Sigmoid colon (tissue), 4 donors: ENCODE data around the gene BMP8B.

ENCODE experiments used
- EP300 ChIP-seq, 4 donors: sonication (generic); formaldehyde crosslinking; IDR thresholded peaks; one replicate each; pipeline ENCODE4 v1.6.1; 2017; ENCODE audit warnings: antibody characterized with exemption in 4 of 4
- POLR2AphosphoS5 ChIP-seq, 4 donors: sonication (generic); formaldehyde crosslinking; IDR thresholded peaks; one replicate each; pipeline ENCODE4 v1.6.1; 2017; ENCODE audit warnings: antibody characterized with exemption in 4 of 4
- TF ChIP-seq, protein P1 (sequence below), 4 experiments: fragments of 450-650 bp in 3 of 4; fragments of 200-600 bp in 1 of 4; IDR thresholded peaks; one replicate each; pipeline ENCODE4 v1.5.1; 2016 to 2019; ENCODE audit warnings: antibody characterized with exemption in 4 of 4, mild to moderate bottlenecking in 3 of 4, moderate library complexity in 2 of 4

DNA sequence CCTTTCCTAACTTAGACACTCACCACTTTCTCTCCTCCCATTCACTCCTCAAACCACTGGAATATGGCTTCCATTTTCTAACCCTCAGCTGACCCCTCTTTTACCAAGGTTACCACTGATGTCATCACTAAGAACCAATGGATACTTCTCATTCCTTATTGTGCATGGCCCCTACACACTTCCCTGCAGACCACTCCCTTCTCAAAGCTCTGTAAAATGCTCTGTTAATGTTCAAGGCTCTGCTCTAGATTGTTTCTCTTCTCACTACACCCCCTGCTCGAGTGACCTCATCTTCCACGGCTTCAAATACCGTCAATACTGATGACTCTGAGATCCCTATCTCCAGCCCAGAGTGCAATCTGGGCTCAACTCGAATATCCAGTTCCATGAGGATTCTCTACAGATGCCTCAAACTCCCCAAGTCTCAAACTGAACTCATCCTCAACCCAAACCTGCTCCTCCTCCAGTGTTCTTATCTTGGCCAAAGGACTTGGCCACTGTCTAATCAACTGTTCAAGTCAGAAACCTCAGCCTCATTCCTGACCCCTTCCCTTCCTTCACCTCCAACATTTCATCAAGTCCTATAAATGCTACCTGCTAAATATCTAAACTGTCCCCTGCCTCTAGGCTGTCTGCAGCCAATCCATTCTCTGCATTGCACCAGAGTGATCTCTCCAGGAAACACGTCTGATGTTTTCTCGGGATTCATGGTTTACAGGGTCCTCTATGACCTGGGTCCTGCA is 41.3 kb upstream of the BMP8B start:
- TF ChIP-seq EP300 (IDR thresholded peaks at IDR 0.05) (no peak), POLR2AphosphoS5 (IDR thresholded peaks at IDR 0.05) (no peak)
- TF ChIP-seq, protein P1, sequence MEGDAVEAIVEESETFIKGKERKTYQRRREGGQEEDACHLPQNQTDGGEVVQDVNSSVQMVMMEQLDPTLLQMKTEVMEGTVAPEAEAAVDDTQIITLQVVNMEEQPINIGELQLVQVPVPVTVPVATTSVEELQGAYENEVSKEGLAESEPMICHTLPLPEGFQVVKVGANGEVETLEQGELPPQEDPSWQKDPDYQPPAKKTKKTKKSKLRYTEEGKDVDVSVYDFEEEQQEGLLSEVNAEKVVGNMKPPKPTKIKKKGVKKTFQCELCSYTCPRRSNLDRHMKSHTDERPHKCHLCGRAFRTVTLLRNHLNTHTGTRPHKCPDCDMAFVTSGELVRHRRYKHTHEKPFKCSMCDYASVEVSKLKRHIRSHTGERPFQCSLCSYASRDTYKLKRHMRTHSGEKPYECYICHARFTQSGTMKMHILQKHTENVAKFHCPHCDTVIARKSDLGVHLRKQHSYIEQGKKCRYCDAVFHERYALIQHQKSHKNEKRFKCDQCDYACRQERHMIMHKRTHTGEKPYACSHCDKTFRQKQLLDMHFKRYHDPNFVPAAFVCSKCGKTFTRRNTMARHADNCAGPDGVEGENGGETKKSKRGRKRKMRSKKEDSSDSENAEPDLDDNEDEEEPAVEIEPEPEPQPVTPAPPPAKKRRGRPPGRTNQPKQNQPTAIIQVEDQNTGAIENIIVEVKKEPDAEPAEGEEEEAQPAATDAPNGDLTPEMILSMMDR (IDR thresholded peaks at IDR 0.05): no peak
